Stimulated activated naive B cell treated with anti-CD40 and anti-IgM and Interleukin-4, amounts not matched to agents 10 μg/mL and 1 μg/mL and 100 μg/mL, for 72 hours (primary cell): ENCODE data around the gene AACS.
A peak's percentile ranks its signal among the peaks of the same experiment; 100 is the strongest.
"Not testable (repeated sequence)": the region's sequence is repeated elsewhere in the genome, so short reads cannot be mapped to it uniquely, and the experiment has no call there.

Experiments
- ATAC-seq, 2 donors: fragments of 150-1000 bp; cut with Tn5 transposase; replicated peaks; 2 replicates each; pipeline ENCODE4 v1.10.0; 2021; ENCODE audit warnings: moderate library complexity in 1 of 2
- DNase-seq: peaks from one replicate; pipeline ENCODE4 v3.0.0; 2021
- H3K27ac Mint-ChIP-seq: one replicate; pipeline ENCODE4 v1.8.0; 2022; ENCODE audit warnings: mild to moderate bottlenecking, mixed read lengths
- H3K27me3 Mint-ChIP-seq, 2 donors: one replicate each; pipeline ENCODE4 v1.8.0; 2022; ENCODE audit warnings: mixed read lengths in 2 of 2
- H3K36me3 Mint-ChIP-seq, 2 donors: one replicate each; pipeline ENCODE4 v1.8.0; 2022; ENCODE audit warnings: mixed read lengths in 2 of 2, mild to moderate bottlenecking in 1 of 2
- H3K4me1 Mint-ChIP-seq, 2 donors: one replicate each; pipeline ENCODE4 v1.8.0; 2022; ENCODE audit warnings: mixed read lengths in 2 of 2, mild to moderate bottlenecking in 1 of 2
- H3K4me3 Mint-ChIP-seq, 2 donors: one replicate each; pipeline ENCODE4 v1.8.0; 2022; ENCODE audit warnings: mild to moderate bottlenecking in 2 of 2, mixed read lengths in 2 of 2, moderate library complexity in 1 of 2
- H3K9me3 Mint-ChIP-seq, 2 donors: one replicate each; pipeline ENCODE4 v1.8.0; 2022; ENCODE audit warnings: mixed read lengths in 2 of 2, mild to moderate bottlenecking in 1 of 2

The AACS gene, protein sequence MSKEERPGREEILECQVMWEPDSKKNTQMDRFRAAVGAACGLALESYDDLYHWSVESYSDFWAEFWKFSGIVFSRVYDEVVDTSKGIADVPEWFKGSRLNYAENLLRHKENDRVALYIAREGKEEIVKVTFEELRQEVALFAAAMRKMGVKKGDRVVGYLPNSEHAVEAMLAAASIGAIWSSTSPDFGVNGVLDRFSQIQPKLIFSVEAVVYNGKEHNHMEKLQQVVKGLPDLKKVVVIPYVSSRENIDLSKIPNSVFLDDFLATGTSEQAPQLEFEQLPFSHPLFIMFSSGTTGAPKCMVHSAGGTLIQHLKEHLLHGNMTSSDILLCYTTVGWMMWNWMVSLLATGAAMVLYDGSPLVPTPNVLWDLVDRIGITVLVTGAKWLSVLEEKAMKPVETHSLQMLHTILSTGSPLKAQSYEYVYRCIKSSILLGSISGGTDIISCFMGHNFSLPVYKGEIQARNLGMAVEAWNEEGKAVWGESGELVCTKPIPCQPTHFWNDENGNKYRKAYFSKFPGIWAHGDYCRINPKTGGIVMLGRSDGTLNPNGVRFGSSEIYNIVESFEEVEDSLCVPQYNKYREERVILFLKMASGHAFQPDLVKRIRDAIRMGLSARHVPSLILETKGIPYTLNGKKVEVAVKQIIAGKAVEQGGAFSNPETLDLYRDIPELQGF

DNA sequence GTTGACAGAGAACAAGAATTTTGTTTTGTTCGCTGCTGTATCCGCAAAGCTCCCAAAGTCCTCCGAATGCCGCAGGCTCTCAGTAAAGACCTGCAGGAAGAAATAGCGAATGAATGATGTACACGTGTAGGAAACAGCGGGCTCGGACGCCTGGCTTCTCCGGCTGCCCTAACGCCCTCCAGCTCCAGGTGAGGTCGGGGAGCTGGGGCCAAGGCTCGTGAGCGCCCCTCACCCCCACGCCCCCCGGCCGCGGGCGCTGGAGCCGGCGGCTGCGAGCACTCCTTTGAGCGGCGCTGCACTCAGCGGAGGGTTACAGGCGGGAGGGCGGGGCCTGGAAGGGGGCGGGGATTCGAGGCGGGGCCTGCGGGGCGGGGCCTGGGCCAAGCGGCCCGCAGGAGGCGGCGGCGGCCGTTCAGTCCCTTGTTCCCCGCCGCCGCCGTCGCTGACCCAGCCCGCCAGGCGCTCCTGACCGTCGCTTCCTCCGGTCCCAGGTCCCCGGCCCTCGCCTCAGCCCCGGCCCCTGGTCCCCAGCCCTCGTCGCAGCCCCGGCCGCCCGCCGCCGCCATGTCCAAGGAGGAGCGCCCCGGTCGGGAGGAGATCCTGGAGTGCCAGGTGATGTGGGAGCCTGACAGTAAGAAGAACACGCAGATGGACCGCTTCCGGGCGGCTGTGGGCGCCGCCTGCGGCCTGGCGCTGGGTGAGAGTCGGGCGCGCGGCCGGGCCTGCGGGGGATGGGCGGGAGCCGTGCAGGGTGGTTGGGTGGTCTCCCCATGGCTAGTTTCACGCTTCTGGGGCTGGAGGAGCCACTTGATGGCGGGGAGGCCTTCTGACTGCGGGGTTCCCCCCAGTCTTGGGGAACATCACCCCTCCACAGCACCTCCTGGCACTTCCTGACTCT, at the start of gene AACS:
AACS (plus strand) TSS at position 415 of the 898 bp plus-strand sequence; CDS start at position 565, 150 bp downstream.
- H3K27me3 Mint-ChIP-seq: peaks cover 9 to 12% of the 10 kb centered on the region in 2 donors
- H3K27ac Mint-ChIP-seq: peak within 1 kb of the TSS; percentile 65
- H3K36me3 Mint-ChIP-seq: peaks cover 5 to 7% of the 10 kb centered on the region in 2 donors
- peaks cover 0 to 2% of the 10 kb centered on the region in 2 donors for H3K9me3 Mint-ChIP-seq
- peak within 1 kb of the TSS; percentile 72 to 86 for H3K4me3 Mint-ChIP-seq
- DNase-seq (peak; percentile 48), ATAC-seq (peak; percentile 97 to 98)
- peaks cover 12 to 22% of the 10 kb centered on the region in 2 donors for H3K4me1 Mint-ChIP-seq

DNA sequence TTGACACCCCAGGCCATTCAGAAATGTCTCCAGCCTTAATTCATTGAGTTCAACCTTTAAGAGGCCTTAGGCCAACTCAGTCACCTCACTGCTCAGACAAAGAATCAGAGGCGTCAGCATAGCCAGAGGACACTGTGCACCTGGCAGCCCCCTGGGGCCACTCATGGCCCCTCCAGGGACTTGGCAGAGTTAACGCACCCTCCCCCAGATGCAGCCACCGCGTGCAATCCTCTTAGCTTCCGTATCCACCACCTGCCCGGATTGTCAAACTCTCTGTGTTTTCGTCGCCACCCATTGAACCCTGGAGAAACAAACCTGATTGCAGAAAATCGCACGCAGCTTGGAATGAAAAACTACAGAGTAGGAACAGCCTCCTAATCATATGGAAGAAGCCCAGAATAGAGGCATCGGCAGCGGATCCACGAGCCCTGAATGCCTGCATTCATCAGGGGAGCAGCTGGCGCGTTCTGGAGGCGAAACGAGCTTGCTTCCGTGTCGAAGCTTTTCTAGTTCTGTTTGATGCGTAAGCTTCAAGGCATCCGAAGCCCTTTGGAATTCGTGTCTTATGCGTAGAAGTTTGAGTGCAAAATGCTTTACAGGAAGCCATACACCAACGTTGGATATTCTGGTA, 49.4 kb upstream of the AACS start:
- Mint-ChIP-seq H3K27me3 (no peaks in the 10 kb centered on the region), H3K4me3 (no peak overlapping the region), H3K9me3 (no peaks in the 10 kb centered on the region), H3K27ac (peak overlapping the region; percentile 31), H3K4me1 (peaks cover 6 to 12% of the 10 kb centered on the region in 2 donors), H3K36me3 (peaks cover 44 to 52% of the 10 kb centered on the region in 2 donors)
- ATAC-seq: no peak
- DNase-seq: no peak

DNA sequence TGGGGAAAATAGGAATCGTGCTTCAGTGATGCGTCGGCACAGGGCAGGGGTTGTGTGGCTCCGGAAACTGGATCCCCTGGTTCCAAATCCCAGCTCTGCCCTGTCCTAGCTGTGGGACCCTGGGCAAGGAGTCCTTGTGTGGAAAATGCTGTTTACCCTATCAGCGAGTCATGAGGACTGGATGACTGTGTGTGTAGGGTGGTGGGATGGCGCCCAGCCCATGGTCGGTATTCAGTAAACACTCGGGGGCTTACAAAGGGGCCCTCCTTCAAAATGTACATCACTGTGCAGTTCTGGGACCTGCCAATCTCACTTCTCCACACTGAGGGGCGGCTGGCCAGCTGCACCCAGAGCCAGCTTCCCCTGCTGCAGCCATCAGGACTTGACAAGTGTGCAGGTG, 47.4 kb upstream of the AACS start:
- Mint-ChIP-seq H3K27me3 (no peaks in the 10 kb centered on the region), H3K27ac (no peak overlapping the region), H3K4me3 (no peak overlapping the region), H3K9me3 (no peaks in the 10 kb centered on the region), H3K4me1 (peaks cover 6 to 13% of the 10 kb centered on the region in 2 donors), H3K36me3 (peaks cover 42 to 59% of the 10 kb centered on the region in 2 donors)
- ATAC-seq (no peak), DNase-seq (no peak)

DNA sequence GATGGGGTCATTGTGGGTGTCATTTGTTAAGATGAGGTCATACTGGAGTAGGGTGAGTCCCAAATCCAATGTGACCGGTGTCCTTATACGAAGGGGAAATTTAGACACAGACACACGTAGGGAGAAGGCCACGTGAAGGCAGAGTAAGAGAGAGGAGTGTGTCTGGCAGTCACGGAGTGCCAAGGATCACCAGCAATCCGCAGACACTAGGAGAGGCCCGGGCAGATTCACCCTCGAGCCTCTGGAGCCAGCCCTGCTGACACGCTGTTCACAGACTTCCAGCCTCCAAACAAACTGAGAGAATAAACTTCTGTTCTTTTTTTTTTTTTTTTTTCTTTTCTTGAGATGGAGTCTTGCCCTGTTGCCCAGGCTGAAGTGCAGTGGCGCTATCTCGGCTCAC, 46.9 kb upstream of the AACS start:
- H3K36me3 Mint-ChIP-seq: peaks cover 42 to 60% of the 10 kb centered on the region in 2 donors
- H3K27me3 Mint-ChIP-seq: no peaks in the 10 kb centered on the region
- no peak overlapping the region for H3K27ac Mint-ChIP-seq
- ATAC-seq (no peak), DNase-seq (no peak)
- H3K4me3 Mint-ChIP-seq: no peak overlapping the region
- no peaks in the 10 kb centered on the region for H3K9me3 Mint-ChIP-seq
- H3K4me1 Mint-ChIP-seq: peaks cover 6 to 9% of the 10 kb centered on the region in 2 donors

DNA sequence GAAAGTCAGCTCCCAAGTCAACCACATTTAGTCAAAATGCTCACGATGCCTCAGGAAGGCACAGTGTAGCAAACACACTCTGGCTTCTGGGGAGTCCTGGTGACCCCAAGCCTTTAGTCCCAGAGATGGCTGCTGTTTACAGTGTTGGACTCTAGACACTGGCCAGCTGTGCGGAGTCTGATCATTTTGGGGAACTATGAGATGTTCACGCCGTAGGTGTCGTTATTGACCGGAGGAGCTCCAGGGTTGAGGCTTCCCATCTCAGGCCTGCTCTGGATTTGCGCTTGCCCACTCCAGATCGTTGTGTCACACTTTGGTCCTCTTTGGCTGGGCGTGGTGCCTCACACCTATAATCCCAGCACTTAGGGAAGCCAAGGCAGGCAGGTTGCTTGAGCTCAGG, 44.1 kb upstream of the AACS start:
- no peaks in the 10 kb centered on the region for H3K27me3 Mint-ChIP-seq
- H3K4me3 Mint-ChIP-seq: no peak overlapping the region
- ATAC-seq (no peak), DNase-seq (no peak)
- H3K27ac Mint-ChIP-seq: no peak overlapping the region
- no peaks in the 10 kb centered on the region for H3K9me3 Mint-ChIP-seq
- H3K4me1 Mint-ChIP-seq: peaks cover 0 to 1% of the 10 kb centered on the region in 2 donors
- H3K36me3 Mint-ChIP-seq: peaks cover 30 to 57% of the 10 kb centered on the region in 2 donors

DNA sequence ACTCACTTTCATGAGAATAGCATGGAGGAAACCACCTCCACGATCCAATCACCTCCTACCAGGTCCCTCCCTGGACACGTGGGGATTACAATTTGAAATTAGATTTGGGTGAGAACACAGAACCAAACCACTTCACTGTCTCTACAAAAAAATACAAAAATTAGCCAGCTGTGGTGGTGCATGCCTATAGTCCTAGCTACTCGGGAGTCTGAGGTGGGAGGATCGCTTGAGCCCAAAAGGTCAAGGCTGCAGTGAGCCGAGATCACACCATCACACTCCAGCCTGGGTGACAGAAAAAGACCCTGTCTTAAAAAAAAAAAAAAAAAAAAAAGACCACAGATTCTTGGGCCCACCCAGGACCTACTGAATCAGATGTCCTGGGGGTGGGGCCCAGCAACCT, 43.5 kb upstream of the AACS start:
- DNase-seq (no peak), ATAC-seq (no peak)
- Mint-ChIP-seq H3K9me3 (no peaks in the 10 kb centered on the region), H3K27ac (no peak overlapping the region), H3K27me3 (no peaks in the 10 kb centered on the region), H3K4me3 (no peak overlapping the region), H3K4me1 (peaks cover 0 to 1% of the 10 kb centered on the region in 2 donors), H3K36me3 (peaks cover 31 to 56% of the 10 kb centered on the region in 2 donors)

DNA sequence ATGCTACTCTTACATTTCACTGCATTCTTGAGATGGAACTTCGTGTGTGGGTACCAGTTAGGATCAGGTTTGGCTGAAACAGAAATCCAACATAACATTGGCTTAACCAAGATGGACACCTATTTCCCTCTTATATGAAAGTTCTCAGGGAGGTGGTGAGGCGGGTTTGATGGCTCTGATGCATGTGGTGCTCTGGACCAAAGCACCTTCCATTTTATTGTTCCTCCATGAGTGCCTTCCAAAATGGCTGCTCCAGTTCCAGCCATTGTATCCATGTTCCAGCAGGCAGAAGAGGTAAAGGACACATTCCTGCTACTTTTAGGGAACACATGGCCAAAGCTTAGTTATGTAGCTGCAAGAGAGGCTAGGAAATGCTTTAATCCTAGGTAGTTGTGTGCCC, 42.2 kb upstream of the AACS start:
- no peaks in the 10 kb centered on the region for H3K9me3 Mint-ChIP-seq
- peaks cover 0 to 1% of the 10 kb centered on the region in 2 donors for H3K4me1 Mint-ChIP-seq
- H3K27ac Mint-ChIP-seq: no peak overlapping the region
- H3K4me3 Mint-ChIP-seq: no peak overlapping the region
- H3K36me3 Mint-ChIP-seq: peaks cover 28 to 57% of the 10 kb centered on the region in 2 donors
- ATAC-seq (no peak), DNase-seq (no peak)
- H3K27me3 Mint-ChIP-seq: no peaks in the 10 kb centered on the region

DNA sequence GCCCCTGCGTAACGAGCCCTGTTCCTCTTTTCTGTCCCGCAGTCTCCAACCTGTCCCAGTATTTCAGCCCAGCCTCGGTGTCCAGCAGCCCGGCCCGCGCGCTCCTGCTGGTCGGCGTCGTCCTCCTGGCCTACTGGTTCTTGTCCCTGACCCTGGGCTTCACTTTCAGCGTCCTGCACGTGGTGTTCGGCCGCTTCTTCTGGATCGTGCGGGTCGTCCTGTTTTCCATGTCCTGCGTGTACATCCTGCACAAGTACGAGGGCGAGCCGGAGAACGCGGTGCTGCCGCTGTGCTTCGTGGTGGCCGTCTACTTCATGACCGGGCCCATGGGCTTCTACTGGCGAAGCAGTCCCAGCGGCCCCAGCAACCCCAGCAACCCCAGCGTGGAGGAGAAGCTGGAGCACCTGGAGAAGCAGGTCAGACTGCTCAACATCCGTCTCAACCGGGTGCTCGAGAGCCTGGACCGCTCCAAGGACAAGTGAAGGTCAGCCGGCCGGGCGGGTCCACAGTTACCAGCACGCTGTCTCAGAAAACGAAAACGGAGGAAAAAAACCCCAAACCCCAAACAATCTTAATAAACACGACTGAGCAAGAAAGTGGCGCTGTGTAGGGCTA, 40.2 kb upstream of the AACS start:
- Mint-ChIP-seq H3K4me3 (no peak overlapping the region), H3K4me1 (peaks cover 4 to 5% of the 10 kb centered on the region in 2 donors), H3K27ac (peak overlapping the region; percentile 5), H3K27me3 (no peaks in the 10 kb centered on the region), H3K36me3 (peaks cover 23 to 54% of the 10 kb centered on the region in 2 donors), H3K9me3 (no peaks in the 10 kb centered on the region)
- no peak for ATAC-seq
- no peak for DNase-seq

DNA sequence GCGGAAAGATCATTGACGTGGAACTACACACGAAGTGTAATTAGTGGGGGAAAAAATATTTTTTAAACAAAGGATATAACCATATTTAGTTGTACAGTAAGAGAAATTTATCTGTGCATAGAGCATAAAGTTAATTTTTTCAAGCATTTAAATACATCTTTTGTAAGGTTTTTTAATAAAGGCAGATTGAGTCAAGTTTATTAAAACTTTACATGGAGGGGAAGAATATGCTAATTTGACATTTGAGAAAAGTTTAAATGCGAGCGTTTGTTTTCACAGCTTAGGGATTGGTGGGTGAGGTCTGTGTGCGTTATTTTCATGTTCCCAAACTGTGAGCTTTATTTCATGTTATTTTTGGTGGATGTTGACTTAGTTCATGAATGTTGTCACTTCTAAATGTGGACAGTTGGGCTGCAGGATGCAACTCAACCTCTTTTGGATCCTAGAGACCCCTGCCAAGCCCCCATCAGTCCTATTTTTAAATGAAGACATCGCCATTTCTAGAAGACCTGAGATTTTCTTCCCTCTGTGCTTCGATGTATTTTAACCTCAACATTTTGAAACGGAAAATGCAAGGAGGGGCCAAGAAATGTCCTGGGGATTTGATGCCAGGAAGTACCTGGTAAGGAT, 39.5 kb upstream of the AACS start:
- H3K36me3 Mint-ChIP-seq: peaks cover 23 to 54% of the 10 kb centered on the region in 2 donors
- H3K9me3 Mint-ChIP-seq: no peaks in the 10 kb centered on the region
- H3K27me3 Mint-ChIP-seq: no peaks in the 10 kb centered on the region
- H3K4me1 Mint-ChIP-seq: peaks cover 4 to 5% of the 10 kb centered on the region in 2 donors
- no peak overlapping the region for H3K4me3 Mint-ChIP-seq
- no peak overlapping the region for H3K27ac Mint-ChIP-seq
- DNase-seq (no peak), ATAC-seq (no peak)

DNA sequence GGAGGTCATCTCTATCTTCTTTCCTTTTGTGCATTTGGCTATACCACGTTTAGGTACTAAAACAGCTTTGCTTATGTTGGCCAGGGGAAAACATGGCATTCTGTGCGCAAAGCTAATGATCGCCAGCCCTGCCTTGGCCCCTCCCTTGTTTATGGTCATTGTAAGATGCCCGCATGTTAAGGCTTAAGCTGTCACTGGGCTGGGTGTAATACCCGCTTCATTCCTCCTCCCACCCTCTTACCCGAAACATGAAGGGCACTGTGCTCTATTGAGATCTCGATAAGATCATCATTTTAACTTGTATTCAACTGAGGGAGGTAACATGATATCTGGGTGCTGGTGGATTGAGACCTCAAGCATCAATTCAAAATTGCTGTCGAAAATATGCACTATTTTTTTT, 37.1 kb upstream of the AACS start:
- ATAC-seq (no peak), DNase-seq (no peak)
- Mint-ChIP-seq H3K27ac (peak overlapping the region; percentile 37), H3K4me3 (no peak overlapping the region), H3K9me3 (no peaks in the 10 kb centered on the region), H3K27me3 (no peaks in the 10 kb centered on the region), H3K4me1 (peaks cover 3 to 5% of the 10 kb centered on the region in 2 donors), H3K36me3 (peaks cover 19 to 39% of the 10 kb centered on the region in 2 donors)

DNA sequence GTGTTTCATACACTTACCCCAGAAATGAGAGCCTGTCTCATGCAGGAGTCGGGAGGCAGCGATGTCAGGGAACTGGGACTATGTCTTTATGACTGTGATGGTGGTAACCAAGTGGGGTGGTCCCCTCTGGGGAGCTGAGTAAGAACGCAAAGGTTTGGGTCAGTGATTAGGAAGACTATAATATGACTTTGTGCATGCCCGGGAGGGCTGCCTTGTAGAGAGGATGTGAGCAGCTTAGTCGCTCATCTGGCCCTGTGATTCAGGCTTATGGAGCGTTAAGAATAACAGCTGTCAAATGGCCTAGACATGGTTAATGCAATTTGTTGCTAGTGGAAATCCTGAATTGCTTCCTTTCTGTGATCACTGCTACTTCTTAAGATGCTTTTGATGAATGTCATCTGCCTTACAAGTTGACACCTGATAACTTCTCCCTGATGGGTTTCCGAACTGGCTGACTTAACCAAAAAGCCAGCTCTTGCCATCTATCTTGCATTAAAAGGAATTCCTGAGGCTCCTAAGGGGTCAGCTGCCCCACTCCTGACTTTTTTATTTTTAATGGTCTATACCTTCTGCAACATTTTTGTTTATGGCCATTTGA, 35.4 kb upstream of the AACS start:
- no peaks in the 10 kb centered on the region for H3K27me3 Mint-ChIP-seq
- DNase-seq (no peak), ATAC-seq (peak; percentile 42 to 61)
- H3K9me3 Mint-ChIP-seq: no peaks in the 10 kb centered on the region
- peaks cover 19 to 28% of the 10 kb centered on the region in 2 donors for H3K36me3 Mint-ChIP-seq
- peaks cover 3 to 5% of the 10 kb centered on the region in 2 donors for H3K4me1 Mint-ChIP-seq
- no peak overlapping the region for H3K27ac Mint-ChIP-seq
- H3K4me3 Mint-ChIP-seq: no peak overlapping the region

DNA sequence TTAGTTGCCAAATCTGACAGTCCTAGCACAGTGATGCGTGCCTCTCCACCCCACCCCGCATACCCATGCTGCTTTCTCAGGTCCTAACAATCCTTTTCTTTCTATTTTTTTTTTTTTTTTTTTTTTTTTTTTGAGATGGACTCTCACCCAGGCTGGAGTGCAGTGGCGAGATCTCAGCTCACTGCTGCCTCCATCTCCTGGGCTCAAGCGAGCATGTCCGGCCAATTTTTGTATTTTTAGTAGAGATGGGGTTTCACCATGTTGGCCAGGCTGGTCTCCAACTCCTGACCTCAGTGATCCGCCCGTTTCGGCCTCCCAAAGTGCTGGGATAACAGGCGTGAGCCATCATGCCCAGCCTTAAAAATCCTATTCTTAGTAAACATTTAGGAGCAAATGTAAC, 33.8 kb upstream of the AACS start:
- not testable (repeated sequence) for H3K27me3 Mint-ChIP-seq, DNase-seq, ATAC-seq, H3K4me1 Mint-ChIP-seq, H3K27ac Mint-ChIP-seq, H3K9me3 Mint-ChIP-seq, H3K4me3 Mint-ChIP-seq
- H3K36me3 Mint-ChIP-seq: peaks cover 10 to 20% of the 10 kb centered on the region in 2 donors
